ENCODE data around the gene EXOC4. TPM values are rescaled to one million over a fixed set of nuclear protein-coding genes. Genes with fewer than 3 reads are reported as not detected.

EXOC4 gene
- total and polyA plus RNA-seq, 2 of the 8 experiments (the other 6 are each of a cell fraction or from before 2014, with no cell fraction given), result 27.0 to 67.3 TPM

- no peak for TF ChIP-seq CREB1 (IDR thresholded peaks at IDR 0.05)
- TF ChIP-seq TAF1 (IDR thresholded peaks at IDR 0.05; ENCODE audit: low read depth, low read length), result no peak
Observed at GRCh38 chr7:133936074-133936473, 683.2 kb downstream of the EXOC4 start (continued).
